Naive thymus-derived CD8-positive, alpha-beta T cell (primary cell): ENCODE results near the gene RGSL1. TPM values are rescaled to one million over a fixed set of nuclear protein-coding genes. Genes with fewer than 3 reads are reported as not detected.

Experiments used
- ATAC-seq, 2 donors: fragments of 150-1000 bp; cut with Tn5 transposase in 1 of 2; sonication (Bioruptor Pico), chemical (Tn5 transposase) in 1 of 2; 1 replicate in 1 of 2; 2 replicates in 1 of 2; pipeline ENCODE4 v1.10.0; 2021; ENCODE audit warnings: mild to moderate bottlenecking in 2 of 2, moderate library complexity in 2 of 2
- POLR2A ChIA-PET: fragments of 350-600 bp; sonication (Branson Sonifier 250); formaldehyde crosslinking; loops from one replicate; lab custom pipeline; 2021; ENCODE audit warnings: antibody characterized with exemption; lab: Charles Lee
- DNase-seq, 10 donors: peaks; one replicate each; pipeline versions ENCODE4 v3.0.0 to v3.0.0-alpha.2; 2020 to 2022
- H3K27ac Mint-ChIP-seq, 10 donors: one replicate each; pipeline ENCODE4 v1.8.0; 2020 to 2022; ENCODE audit warnings: mild to moderate bottlenecking in 10 of 10, mixed read lengths in 10 of 10, moderate library complexity in 4 of 10, inconsistent platforms in 1 of 10
- H3K27me3 Mint-ChIP-seq, 5 donors: one replicate each; pipeline ENCODE4 v1.8.0; 2021 to 2022; ENCODE audit warnings: mixed read lengths in 5 of 5
- H3K36me3 Mint-ChIP-seq, 3 donors: one replicate each; pipeline ENCODE4 v1.8.0; 2020 to 2022; ENCODE audit warnings: mixed read lengths in 3 of 3, mild to moderate bottlenecking in 2 of 3, inconsistent platforms in 1 of 3
- H3K4me1 Mint-ChIP-seq, 4 donors: one replicate each; pipeline ENCODE4 v1.8.0; 2021 to 2022; ENCODE audit warnings: mixed read lengths in 4 of 4
- H3K4me3 Mint-ChIP-seq, 10 donors: one replicate each; pipeline ENCODE4 v1.8.0; 2020 to 2022; ENCODE audit warnings: mild to moderate bottlenecking in 10 of 10, mixed read lengths in 10 of 10, moderate library complexity in 6 of 10, inconsistent platforms in 1 of 10
- H3K9me3 Mint-ChIP-seq, 9 donors: one replicate each; pipeline ENCODE4 v1.8.0; 2020 to 2022; ENCODE audit warnings: mixed read lengths in 9 of 9, mild to moderate bottlenecking in 3 of 9, inconsistent platforms in 1 of 9, moderate library complexity in 1 of 9
- polyA plus RNA-seq, 3 donors: library from polyadenylated mRNA; unstranded; fragments of 300-500 nt; fragmentation: Illumina TruSeq; gene quantifications; one replicate each; pipeline ENCODE4 v1.2.3, GENCODE V29; 2021
- total RNA-seq, 8 experiments: library from RNA in 2 of 8; stranded (reverse) in 2 of 8; gene quantifications; one replicate each; pipeline ENCODE4 v1.2.3 and lab custom pipeline; 2021 to 2026

Gene RGSL1
- total and polyA plus RNA-seq, 5 experiments from 2014 or later: not detected

DNA sequence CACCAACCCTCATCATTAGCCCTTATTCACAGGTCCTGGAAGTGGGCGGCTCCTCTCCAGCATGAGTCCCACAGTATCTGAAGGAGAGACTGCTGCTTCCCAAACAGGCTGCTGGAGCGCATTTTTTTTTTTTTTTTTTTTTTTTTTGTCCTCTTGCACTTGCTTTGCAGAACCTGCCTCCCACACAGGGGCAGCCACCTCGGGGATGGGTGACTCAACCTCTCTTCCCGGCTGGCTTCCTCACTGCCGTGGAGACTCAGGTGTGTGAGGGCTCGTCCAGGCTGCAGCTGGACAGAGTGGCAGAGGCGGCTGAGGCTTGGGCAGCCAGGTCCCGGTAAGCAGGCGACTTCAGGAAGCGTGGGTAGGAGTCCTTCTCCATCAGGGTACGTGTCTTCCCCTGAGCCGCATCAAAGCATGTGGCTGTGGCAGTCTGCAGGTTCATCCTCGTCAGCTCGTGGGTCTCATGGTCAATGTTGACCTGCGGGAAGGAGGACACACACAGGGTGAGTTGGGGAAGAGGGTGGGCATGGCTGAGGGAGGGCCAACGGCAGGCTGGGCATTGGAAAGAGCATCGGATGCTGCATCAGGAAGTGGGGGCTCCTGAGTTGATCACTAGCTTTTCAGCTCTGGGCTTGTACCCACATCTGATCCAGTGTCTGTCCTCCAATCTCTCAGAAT, 150.2 kb downstream of the RGSL1 start:
- H3K36me3 Mint-ChIP-seq: no peaks in the 10 kb centered on the region
- DNase-seq: no peak
- no peak for ATAC-seq
- peaks cover 0 to 16% (median 0%) of the 10 kb centered on the region in 5 donors for H3K27me3 Mint-ChIP-seq
- H3K4me3 Mint-ChIP-seq: no peak overlapping the region
- H3K27ac Mint-ChIP-seq: peak overlapping the region in 2 of 10 donors; percentile 29 to 64
- POLR2A ChIA-PET: interaction anchor here (0.7 to 1.4 kb wide), 3 partner anchors 12 to 182 kb away, joined by 5 to 9 read pairs (median 5); no protein-coding TSS in a partner anchor
- H3K4me1 Mint-ChIP-seq: peaks cover 9 to 23% (median 15%) of the 10 kb centered on the region in 4 donors
- no peaks in the 10 kb centered on the region for H3K9me3 Mint-ChIP-seq

DNA sequence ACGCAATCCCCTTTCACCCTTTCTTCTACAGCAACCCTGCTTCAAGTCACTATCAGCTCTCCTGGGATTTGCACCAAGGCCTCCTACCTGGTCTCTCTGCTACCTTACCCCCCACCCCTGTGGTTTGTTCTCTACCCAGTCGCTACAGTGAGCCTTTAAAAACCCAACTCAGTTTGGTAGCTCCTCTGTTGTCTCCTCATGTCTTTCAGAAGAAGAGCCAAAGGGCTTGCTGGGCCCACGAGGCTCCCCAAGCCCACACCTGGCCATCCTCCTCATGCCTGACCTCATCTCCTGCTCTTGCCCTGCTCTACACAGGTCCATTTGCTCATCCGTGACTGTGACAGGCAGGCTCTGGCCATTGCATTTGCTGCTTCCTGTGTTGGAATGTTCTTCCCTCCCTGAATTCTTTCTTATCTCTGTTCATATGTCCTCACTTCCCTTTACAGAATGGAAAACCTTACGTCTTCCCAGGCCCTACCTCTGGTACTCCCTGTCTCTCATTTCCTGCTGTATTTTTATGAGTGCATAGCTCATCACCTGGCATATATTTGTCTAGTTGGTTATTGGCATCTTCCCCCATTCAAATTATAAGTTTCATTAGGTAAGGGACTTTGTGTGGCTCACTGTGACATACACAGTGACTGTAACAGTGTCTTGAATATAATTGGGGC, 150.9 kb downstream of the RGSL1 start:
- H3K9me3 Mint-ChIP-seq: no peaks in the 10 kb centered on the region
- ATAC-seq (no peak), DNase-seq (no peak)
- POLR2A ChIA-PET: interaction anchor here (0.7 to 1.5 kb wide), 4 partner anchors 12 to 184 kb away, joined by 4 to 9 read pairs (median 6); partner anchors contain the start of gene RNASEL
- H3K27ac Mint-ChIP-seq: no peak overlapping the region
- no peaks in the 10 kb centered on the region for H3K36me3 Mint-ChIP-seq
- H3K27me3 Mint-ChIP-seq: peaks cover 0 to 16% (median 3%) of the 10 kb centered on the region in 5 donors
- peaks cover 9 to 22% (median 14%) of the 10 kb centered on the region in 4 donors for H3K4me1 Mint-ChIP-seq
- H3K4me3 Mint-ChIP-seq: no peak overlapping the region

DNA sequence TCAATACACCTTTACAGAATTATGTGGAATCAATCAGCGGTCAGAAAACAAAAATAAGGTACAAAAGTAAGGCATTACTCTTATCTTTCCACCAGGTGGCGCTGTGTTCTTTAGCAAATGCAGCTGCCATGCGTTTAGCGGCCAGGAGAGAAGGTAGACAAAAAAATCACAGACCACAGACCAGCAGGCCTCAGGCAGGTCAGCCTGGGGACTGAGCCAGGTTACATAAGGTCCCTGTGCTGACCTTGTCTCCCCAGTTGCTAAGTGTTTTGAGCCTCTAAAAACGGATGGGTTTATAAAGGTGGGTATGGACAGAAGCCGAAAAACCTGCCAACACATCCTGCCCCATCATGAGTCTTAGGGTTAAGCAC, 151.5 kb downstream of the RGSL1 start:
- peaks cover 9 to 22% (median 14%) of the 10 kb centered on the region in 4 donors for H3K4me1 Mint-ChIP-seq
- peak; percentile 13 to 15 for ATAC-seq
- no peak overlapping the region for H3K4me3 Mint-ChIP-seq
- POLR2A ChIA-PET: interaction anchor here (1.2 to 1.5 kb wide), 2 partner anchors 12 to 183 kb away, joined by 4 to 8 read pairs; partner anchors contain the start of gene RNASEL
- H3K36me3 Mint-ChIP-seq: no peaks in the 10 kb centered on the region
- DNase-seq: peak; percentile 34 to 82 (median 64)
- H3K27ac Mint-ChIP-seq: no peak overlapping the region
- H3K9me3 Mint-ChIP-seq: no peaks in the 10 kb centered on the region
- H3K27me3 Mint-ChIP-seq: peaks cover 0 to 12% (median 3%) of the 10 kb centered on the region in 5 donors

DNA sequence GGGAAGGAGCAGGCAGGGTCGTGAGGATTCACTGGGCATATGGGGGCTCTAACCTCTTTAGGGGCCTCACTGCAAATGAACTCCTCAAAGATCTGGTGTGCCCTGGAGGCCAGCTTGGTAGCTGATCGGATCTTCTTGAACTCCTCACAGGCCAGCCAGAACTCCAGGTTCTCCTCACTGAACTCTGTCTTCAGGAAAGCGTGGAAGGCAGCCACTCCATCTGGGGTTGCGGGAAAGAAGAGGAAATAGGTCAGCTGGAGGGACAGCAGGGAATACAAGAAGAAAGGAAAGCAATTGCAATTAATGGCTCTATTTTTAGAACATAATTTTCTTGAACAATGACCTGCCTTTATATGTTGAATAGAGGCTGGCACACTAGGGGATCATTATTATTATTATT, 152.0 kb downstream of the RGSL1 start:
- H3K27me3 Mint-ChIP-seq: peaks cover under 1 to 16% (median 3%) of the 10 kb centered on the region in 5 donors
- no peak overlapping the region for H3K4me3 Mint-ChIP-seq
- no peaks in the 10 kb centered on the region for H3K9me3 Mint-ChIP-seq
- POLR2A ChIA-PET: interaction anchor here (1.2 to 1.5 kb wide), 2 partner anchors 13 to 183 kb away, joined by 4 to 8 read pairs; partner anchors contain the start of gene RNASEL
- H3K4me1 Mint-ChIP-seq: peaks cover 9 to 22% (median 14%) of the 10 kb centered on the region in 4 donors
- ATAC-seq: no peak
- no peak for DNase-seq
- no peaks in the 10 kb centered on the region for H3K36me3 Mint-ChIP-seq
- H3K27ac Mint-ChIP-seq: no peak overlapping the region

DNA sequence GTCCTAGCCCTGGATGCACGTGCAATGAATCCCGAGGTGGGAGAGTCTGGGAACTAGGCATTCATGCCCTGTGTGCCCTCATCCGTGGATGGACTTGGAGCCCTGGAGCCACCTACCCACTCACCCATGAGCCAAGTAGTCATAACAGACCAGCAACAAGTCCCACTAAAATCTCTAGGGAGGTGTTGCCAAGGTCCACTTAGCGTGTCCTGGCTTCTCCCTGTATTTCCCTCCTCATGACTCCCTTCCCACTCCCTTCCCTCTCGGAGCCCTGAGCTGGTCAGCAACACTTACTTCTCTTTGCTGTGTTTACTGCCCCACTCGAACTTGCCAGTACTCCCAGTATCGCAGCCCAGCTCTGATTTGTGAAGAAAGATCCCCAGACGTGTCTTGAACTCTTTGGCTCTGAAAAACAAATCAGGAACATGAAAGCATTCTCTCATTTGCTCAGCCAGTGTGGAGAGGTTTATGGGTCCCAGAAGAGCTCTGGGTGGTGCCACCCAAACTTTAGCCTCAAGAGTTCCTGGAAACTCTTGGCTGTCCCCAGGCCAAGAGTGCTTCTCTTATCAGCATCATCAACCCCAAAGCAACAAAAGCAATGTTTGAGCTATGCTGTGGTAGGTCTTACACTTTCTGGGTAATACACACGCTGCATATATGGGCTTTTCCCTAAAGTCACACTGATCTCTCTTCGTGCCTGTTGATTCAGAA, 153.1 kb downstream of the RGSL1 start:
- peaks cover 7 to 24% (median 14%) of the 10 kb centered on the region in 4 donors for H3K4me1 Mint-ChIP-seq
- H3K36me3 Mint-ChIP-seq: no peaks in the 10 kb centered on the region
- peaks cover 4 to 21% (median 7%) of the 10 kb centered on the region in 5 donors for H3K27me3 Mint-ChIP-seq
- peak overlapping the region in 1 of 10 donors; percentile 56 for H3K27ac Mint-ChIP-seq
- H3K4me3 Mint-ChIP-seq: peak overlapping the region in 7 of 10 donors; percentile 68 to 85 (median 81)
- DNase-seq (no peak), ATAC-seq (peak in 1 of 2 donors; percentile 19)
- H3K9me3 Mint-ChIP-seq: no peaks in the 10 kb centered on the region
- POLR2A ChIA-PET: interaction anchor here (0.9 to 1.3 kb wide), 3 partner anchors 12 to 185 kb away, joined by 3 to 5 read pairs (median 4); no protein-coding TSS in a partner anchor

DNA sequence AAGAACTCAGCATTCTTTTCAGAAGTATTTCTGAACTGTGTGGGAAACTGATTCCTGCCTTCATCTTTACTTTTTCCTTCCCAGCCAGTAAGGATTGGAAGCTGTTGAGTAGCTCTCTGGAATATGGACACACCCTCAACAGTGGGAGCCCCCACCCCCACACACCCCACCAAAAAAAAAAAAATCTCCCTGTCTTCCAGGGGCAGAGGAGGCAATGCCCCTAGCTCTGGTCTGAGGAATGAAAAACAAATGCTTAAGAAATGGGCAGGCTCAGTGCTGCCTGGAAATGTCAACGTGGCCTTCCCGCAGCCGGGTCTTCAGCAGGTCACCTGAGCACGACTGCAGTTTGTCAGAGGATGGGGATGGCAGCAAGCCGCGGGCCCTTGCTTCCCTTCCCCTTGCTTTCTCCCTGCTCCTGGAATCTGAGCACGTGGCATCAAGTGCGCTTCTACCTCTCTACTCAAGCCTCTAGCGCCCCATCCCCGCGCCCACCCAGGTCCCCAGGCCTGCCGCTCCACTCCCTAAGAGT, 153.8 kb downstream of the RGSL1 start:
- ATAC-seq (peak; percentile 5 to 6), DNase-seq (peak in 1 of 10 donors; percentile 18)
- H3K27ac Mint-ChIP-seq: peak overlapping the region in 5 of 10 donors; percentile 15 to 78 (median 56)
- H3K9me3 Mint-ChIP-seq: no peaks in the 10 kb centered on the region
- POLR2A ChIA-PET: interaction anchor here (0.9 to 1.4 kb wide), 4 partner anchors 11 to 185 kb away, joined by 3 to 8 read pairs (median 4); no protein-coding TSS in a partner anchor
- no peaks in the 10 kb centered on the region for H3K36me3 Mint-ChIP-seq
- H3K4me3 Mint-ChIP-seq: peak overlapping the region; percentile 68 to 87 (median 82)
- H3K27me3 Mint-ChIP-seq: peaks cover 9 to 27% (median 10%) of the 10 kb centered on the region in 5 donors
- H3K4me1 Mint-ChIP-seq: peaks cover 7 to 24% (median 14%) of the 10 kb centered on the region in 4 donors

DNA sequence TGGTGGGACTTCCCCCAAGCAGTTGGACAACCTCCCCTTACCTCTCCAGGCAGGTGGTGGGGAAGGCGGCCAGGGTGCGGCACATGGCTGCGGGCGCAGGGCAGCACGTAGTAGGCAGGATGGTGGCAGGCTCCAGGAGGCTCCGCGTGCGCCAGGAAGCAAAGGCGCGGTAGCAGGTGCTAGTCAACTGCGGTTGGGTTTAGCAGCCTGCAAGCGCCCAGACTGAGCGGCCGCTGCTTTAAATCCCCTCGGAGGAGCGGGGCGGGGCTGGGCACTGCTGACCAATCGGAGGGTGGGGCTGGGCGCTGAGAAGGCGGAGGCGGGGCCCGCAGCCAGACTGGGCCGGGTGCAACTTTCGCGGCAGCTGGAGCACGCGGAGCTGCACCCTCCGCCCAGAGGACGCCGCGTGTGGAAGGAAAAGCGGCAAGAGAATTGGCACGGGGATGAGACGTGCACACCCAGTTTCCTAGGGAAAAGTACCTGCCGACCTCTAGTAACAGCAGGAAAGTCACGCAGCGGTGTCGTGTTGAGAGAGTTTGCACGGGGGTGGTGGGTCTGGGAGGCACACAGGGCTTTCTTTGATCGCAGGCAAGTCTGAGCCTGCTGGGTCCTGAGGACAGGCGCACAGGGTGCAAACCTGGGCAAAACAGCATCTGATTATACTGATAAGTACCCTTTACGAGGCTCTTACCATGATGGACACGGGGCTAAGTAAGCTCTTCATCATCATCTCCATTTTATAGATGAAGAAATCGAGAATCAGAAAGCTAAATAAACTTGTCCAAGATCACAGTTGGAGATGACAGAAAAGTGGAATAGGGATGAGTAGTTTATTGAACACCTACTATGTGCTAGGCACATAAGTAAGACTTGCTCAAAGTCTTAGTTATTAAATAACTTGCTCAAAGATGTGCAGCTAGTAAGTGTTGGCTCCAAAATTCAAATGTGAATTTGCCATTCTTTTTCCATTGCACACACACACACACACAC, 154.5 kb downstream of the RGSL1 start, which contains the start of gene RGS16:
Gene RGS16, minus strand, starts transcription at position 215 of the 990 bp plus-strand sequence. Its CDS starts 130 bp downstream, at position 85.
- H3K4me1 Mint-ChIP-seq: peaks cover 7 to 24% (median 14%) of the 10 kb centered on the region in 4 donors
- H3K9me3 Mint-ChIP-seq: no peaks in the 10 kb centered on the region
- H3K27ac Mint-ChIP-seq: peak within 1 kb of the TSS in 8 of 10 donors; percentile 15 to 78 (median 42)
- H3K27me3 Mint-ChIP-seq: peaks cover 13 to 34% (median 16%) of the 10 kb centered on the region in 5 donors
- POLR2A ChIA-PET: interaction anchor here (0.5 to 1.4 kb wide), 3 partner anchors 10 to 178 kb away, joined by 3 to 8 read pairs (median 7); no protein-coding TSS in a partner anchor
- no peaks in the 10 kb centered on the region for H3K36me3 Mint-ChIP-seq
- peak within 1 kb of the TSS; percentile 68 to 87 (median 82) for H3K4me3 Mint-ChIP-seq
- ATAC-seq (peak; percentile 90 to 93), DNase-seq (peak; percentile 66 to 86 (median 70))

DNA sequence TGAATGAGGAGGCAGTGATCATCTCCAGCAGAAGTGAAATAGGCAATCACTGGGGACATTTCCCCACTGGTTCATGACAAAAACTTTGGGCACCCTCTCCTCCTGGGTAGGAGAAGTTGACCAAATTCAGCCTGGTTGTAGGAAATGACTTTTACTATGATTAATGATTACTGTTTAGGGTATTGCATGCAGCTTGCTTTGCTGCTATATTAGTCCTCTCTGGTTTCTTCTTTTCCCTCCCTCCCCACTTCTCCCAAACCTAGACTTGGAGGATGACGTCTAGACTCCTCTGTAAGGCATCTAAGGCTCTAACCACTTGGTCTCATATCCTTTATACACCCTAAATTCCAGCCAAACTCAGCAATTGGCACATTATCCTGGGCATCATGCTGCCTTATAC, 157.6 kb downstream of the RGSL1 start:
- DNase-seq (no peak), ATAC-seq (no peak)
- Mint-ChIP-seq H3K27ac (no peak overlapping the region), H3K9me3 (no peaks in the 10 kb centered on the region), H3K36me3 (no peaks in the 10 kb centered on the region), H3K4me3 (no peak overlapping the region), H3K4me1 (peaks cover 7 to 24% (median 14%) of the 10 kb centered on the region in 4 donors), H3K27me3 (peaks cover 30 to 64% (median 41%) of the 10 kb centered on the region in 5 donors)
- POLR2A ChIA-PET: no interaction called here

DNA sequence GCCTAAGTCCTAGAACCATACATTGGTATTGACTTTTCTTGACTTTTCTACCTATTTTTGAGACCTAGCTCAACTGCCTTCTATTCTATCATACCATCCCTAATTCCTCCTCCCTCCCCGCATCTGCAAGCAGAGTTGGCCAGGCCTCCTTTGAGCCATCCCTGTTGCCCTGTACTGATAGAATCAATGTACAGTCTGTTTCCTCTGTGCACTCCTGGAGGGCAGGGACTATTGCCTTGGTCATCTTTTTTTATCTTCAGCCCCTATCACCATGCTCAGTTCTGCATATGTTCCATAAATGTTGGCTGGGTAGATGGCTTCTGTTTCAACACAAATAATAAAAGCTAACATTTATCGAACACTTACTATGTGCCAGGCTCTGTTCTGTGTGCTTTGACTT, 158.3 kb downstream of the RGSL1 start:
- no peaks in the 10 kb centered on the region for H3K36me3 Mint-ChIP-seq
- H3K9me3 Mint-ChIP-seq: no peaks in the 10 kb centered on the region
- POLR2A ChIA-PET: no interaction called here
- peaks cover 7 to 21% (median 13%) of the 10 kb centered on the region in 4 donors for H3K4me1 Mint-ChIP-seq
- H3K27ac Mint-ChIP-seq: no peak overlapping the region
- DNase-seq: no peak
- no peak for ATAC-seq
- H3K27me3 Mint-ChIP-seq: peaks cover 31 to 70% (median 47%) of the 10 kb centered on the region in 5 donors
- H3K4me3 Mint-ChIP-seq: no peak overlapping the region

DNA sequence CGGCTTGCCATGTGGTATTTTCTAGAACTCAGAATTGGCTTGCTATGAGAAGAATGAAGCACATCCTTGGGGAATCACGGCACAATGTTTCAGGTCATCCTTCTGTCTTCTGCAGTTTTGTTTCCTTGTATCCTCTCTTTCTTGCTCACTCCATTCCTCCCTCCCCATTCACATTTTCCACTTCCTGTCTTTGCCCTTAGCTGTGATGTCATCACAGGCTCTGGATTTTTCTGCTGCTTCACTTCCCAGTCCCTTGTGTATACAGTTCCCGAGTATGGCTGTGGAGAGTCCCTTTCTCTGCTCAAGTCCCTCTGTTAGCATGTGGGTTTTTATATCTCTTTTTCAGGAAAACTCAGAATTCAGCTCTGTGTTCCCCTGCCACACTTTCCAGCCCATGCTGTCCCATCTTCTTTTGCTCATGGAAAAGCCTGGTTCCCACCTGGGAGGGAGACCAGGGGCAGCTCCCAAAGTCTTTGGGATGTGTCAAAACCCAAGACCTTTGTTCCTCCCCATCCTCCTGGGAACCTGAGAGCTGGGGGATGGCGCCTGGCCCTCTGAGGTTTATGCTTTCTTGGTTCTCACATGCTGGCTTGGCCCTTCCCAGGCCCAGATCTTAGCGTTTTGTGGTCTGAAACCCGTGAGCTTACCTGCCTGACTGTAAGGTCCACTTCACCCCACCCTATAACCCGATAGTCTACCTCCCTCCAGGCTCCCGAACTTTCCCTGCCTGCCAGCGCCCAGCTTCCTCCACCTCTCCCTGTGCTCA, 159.1 kb downstream of the RGSL1 start:
- ATAC-seq: no peak
- Mint-ChIP-seq H3K27me3 (peaks cover 39 to 78% (median 55%) of the 10 kb centered on the region in 5 donors), H3K9me3 (no peaks in the 10 kb centered on the region), H3K27ac (peak overlapping the region in 2 of 10 donors; percentile 30 to 41), H3K4me1 (peaks cover 4 to 20% (median 11%) of the 10 kb centered on the region in 4 donors), H3K4me3 (no peak overlapping the region), H3K36me3 (no peaks in the 10 kb centered on the region)
- POLR2A ChIA-PET: no interaction called here
- DNase-seq: no peak
